GM12874 (cell line): ENCODE data around the gene FAM168A.

Source experiments
- TF ChIP-seq, protein P1 (sequence below): IDR thresholded peaks from 2 replicates; pipeline ENCODE4 v1.5.1; 2011; ENCODE audit warnings: low read depth, mild to moderate bottlenecking, control low read depth, low read length, moderate library complexity; ENCODE audit not compliant: insufficient read depth

Gene FAM168A

GRCh38 chr11:73498343-73498742 lies 99.6 kb downstream of the FAM168A start:
- TF ChIP-seq, protein P1, sequence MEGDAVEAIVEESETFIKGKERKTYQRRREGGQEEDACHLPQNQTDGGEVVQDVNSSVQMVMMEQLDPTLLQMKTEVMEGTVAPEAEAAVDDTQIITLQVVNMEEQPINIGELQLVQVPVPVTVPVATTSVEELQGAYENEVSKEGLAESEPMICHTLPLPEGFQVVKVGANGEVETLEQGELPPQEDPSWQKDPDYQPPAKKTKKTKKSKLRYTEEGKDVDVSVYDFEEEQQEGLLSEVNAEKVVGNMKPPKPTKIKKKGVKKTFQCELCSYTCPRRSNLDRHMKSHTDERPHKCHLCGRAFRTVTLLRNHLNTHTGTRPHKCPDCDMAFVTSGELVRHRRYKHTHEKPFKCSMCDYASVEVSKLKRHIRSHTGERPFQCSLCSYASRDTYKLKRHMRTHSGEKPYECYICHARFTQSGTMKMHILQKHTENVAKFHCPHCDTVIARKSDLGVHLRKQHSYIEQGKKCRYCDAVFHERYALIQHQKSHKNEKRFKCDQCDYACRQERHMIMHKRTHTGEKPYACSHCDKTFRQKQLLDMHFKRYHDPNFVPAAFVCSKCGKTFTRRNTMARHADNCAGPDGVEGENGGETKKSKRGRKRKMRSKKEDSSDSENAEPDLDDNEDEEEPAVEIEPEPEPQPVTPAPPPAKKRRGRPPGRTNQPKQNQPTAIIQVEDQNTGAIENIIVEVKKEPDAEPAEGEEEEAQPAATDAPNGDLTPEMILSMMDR: no peak

DNA sequence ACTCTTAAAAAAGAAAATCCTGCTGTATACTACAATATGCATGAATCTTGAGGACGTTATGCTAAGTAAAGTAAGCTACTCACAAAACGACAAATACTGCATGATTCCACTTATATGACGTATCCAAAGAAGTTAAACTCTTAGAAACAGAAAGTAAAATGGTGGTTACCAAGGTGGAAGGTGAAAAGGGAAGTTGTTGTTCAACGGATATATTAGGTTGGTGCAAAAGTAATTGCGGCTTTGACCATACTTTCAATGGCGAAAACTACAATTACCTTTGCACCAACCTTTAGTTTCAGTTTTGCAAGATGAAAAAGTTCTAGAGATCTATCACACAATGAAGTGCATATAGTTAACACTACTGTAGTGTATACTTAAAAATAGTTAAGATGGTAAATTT lies 101.8 kb downstream of the FAM168A start:
- TF ChIP-seq, protein P1: no peak

GRCh38 chr11:73495731-73496130 lies 102.2 kb downstream of the FAM168A start:
- TF ChIP-seq, protein P1: no peak

DNA sequence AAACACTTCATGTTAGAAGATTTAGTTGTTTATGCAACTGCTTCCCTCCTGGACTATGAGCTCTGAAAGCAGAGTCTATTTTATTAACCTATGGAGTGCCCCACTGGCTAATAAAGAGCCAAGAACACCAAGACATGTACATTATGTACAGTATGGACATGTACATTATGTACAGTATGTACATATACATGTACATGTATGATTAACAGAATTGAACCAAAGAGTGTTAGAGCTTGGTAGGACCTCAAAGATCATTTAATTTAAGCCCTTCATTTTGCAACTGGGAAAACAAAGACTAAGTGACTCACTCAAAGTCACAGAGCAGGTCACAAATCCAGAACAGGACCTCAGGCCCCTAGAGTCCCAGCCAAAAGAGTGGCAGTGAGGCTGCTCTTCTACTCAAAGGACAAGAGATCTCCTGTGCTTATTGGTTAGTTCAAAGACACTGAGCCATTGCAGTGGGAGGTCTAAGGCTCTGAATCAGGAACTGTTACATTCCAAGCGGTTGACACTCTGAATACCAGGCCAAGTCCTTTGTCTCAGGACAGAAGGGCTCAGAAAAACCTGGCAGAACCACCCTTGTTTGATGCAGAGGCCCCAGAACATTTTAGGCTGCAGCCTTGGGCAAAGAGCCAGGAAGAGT lies 103.8 kb downstream of the FAM168A start:
- TF ChIP-seq, protein P1: no peak

- TF ChIP-seq, protein P1: no peak
Measured at GRCh38 chr11:73481626-73482025, 116.3 kb downstream of the FAM168A start.

DNA sequence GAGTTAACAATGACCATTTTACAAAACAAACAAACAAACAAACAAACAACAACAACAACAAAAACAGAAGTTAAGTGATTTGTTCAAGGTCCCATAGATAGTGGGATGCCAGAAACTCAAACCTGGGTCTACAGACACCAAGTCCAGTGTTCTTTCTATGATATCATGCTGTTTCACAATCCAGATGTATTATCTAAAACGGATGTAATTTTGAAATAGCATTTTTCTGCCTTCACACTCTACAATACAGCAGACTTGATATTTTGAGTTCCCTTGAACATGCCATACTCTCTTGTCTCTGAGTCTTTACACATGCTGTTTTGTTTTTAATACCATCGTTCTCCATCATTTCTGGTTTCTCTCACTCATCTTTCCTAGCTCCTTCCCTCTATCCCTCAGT lies 117.2 kb downstream of the FAM168A start:
- TF ChIP-seq, protein P1: no peak

DNA sequence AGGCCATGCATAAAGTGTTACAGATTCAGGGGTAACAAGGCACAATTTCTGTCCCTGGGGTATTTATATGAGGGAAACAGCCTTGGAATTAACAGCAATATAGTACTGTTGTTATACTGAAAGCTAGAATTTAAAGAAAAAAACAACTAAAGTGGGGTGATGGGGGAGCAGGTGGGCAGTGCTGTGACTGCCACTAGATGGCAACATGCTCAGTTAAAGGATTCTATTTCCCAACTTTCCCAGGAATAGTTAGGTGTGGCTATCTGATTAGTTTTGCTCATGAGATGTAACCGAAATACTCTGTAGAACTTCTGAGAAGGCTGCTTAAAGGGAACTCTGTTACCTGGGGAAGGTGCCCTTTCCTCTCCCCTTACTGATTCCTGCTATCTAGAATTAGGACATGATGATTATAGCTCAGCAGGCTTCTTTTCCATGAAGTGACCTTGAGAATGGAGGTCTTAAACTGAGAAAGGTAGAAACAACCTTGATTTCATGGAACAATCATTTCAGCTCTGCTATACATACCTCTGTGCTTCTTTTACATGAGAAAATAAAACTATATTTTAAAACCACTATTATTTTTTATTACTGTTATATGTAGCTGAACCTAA lies 119.1 kb downstream of the FAM168A start:
- TF ChIP-seq, protein P1: peak; percentile 65
